ENCODE measurements around the gene DNAH17.

GRCh38 chr17:78408476-78409050 is 168.6 kb downstream of the DNAH17 start:
- no peak for TF ChIP-seq CTCF (IDR thresholded peaks at IDR 0.05; ENCODE audit: low read length)
- TF ChIP-seq EZH2 (optimal IDR thresholded peaks at IDR 0.05; ENCODE audit: low read depth, low read length): no peak

Data from MM.1S (cell line).